ENCODE data around the gene ETHE1.

DNA sequence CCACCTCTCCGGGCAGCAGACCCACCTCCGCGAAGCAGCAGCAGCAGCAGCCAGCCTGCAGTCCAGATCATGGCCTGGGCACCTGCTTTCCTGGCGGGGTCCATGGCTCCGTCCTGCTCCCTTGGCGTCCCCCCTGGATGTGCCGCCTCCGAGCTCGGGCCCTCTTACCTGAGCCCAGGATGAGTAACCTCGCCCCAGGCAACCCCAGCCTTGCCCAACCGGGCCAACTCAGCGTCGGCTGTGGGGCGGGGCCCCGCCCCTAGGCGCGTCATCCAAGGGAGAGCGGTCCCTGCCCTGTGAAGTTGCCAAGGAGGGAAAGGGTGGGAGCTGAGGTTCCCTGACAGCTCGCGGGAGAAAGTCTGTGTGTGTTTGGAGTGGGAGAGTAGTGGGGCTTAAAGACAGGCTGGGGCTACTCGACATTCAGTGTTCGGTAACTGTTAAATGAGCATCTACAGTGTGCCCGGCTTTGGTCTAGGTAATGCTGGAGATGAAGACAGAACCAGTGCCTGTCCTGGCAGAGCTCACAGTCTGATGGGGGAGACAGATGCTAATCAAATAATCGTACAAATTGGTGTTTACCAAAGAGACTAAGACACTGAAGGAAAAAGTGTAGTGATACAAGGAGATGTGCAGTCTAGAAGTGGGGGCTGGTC lies 61.4 kb downstream of the ETHE1 start, which contains the start of gene LYPD3:
- TF ChIP-seq EP300 (IDR thresholded peaks at IDR 0.05; ENCODE audit: borderline replicate concordance in 1 of 2, low read depth in 2 of 2, low read length in 2 of 2) (no peak), PHF8 (conservative IDR thresholded peaks at IDR 0.05; ENCODE audit: low read depth, low read length) (no peak), TCF12 (IDR thresholded peaks at IDR 0.05; ENCODE audit: low read depth, low read length) (no peak)

Data from H1 (cell line).